Stimulated activated CD4-positive, alpha-beta T cell treated with anti-CD3 and anti-CD28 coated beads, Interleukin-2, amount 100 ng/mL, for 48 hours (primary cell): ENCODE results near the gene DNALI1.
A peak's percentile ranks its signal among the peaks of the same experiment; 100 is the strongest.
"Not testable (repeated sequence)": the region's sequence is repeated elsewhere in the genome, so short reads cannot be mapped to it uniquely, and the experiment has no call there.

Source experiments
- DNase-seq, 2 donors: peaks; one replicate each; pipeline ENCODE4 v3.0.0-alpha.2; 2020

The DNALI1 gene

DNA sequence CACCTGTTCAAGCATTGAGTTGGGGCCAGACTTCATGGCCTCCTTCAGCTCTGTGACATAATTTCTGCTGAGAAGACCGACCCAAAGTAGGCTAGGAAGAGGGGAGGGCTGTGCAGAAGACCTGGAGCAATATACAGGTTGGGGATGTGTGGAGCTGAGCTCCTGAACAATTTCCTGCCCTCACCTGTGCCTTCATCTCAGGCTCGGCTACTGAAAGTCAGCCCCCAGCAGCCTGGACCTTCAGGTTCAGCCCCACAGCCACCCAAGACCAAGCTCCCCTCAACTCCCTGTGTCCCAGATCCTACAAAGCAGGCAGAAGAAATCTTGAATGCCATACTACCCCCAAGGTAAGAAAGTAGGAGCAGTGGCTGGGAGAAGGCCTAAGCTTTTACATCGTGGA, 662 bp downstream of the DNALI1 start:
- DNase-seq = no peak

DNA sequence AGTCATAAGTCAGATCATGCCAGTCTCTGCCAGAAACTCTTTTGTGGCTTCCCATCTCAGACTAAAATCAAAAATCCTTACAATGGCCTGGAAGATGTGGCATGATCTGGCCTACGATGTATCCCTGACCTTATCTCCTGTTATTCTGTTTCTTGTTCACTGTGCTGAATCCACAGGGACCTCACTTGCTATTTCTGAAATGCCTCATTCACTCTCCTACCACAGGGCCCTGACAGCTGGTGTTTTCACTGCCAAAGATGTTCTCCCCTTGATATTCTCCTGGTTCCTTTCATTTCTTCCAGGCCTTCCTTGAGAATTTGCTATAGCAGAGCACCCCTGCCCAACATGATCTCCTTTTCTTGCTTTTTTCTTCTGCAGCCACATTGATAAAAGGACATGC, 1.7 kb downstream of the DNALI1 start:
- DNase-seq = no peak

GRCh38 chr1:37559080-37559479, 2.3 kb downstream of the DNALI1 start:
- DNase-seq = no peak

GRCh38 chr1:37559957-37560379, 3.2 kb downstream of the DNALI1 start:
- DNase-seq = not testable (repeated sequence)

- DNase-seq = no peak
Observed at GRCh38 chr1:37560401-37561132, 3.8 kb downstream of the DNALI1 start.

DNA sequence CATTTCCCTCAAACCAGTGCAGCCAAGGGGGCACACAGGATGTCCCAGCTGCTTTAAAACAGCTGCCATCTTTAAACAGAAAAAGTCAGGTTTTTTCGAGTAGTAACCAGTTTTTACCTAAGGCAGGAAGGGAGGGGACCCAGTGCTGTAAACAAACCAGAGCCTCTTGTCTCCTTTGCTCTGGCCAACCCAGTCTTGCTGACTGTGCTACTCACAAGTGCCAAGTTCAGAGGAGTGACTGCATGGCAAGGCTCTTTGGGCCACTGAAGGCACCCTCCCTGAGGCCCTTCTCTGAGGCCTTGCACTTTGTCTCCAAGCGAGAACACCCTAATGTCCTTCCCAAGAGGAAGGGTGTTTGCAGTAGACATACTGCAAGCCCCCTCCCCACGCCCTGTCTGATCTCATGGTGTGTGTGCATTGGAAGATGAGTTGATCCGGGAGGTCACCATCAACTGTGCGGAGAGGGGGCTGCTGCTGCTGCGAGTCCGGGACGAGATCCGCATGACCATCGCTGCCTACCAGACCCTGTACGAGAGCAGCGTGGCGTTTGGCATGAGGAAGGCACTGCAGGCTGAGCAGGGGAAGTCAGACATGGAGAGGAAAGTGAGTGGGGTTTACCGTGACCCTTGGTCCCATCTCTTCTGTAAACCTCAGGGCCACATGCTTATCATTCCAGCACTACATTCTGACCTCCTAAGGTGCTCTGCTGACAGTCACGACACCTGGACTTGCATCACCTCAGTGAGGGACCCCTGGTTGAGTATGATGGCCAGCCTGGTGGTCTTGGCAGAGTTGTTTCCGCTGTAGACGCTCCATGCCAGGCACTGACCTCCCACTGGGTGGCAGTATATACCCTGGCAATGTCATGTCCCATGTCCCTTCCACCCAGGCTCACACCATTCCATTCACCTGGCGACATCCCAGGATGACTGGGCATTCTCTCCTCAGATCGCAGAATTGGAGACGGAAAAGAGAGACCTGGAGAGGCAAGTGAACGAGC, 4.7 kb downstream of the DNALI1 start:
- DNase-seq = peak; percentile 23 to 24

DNA sequence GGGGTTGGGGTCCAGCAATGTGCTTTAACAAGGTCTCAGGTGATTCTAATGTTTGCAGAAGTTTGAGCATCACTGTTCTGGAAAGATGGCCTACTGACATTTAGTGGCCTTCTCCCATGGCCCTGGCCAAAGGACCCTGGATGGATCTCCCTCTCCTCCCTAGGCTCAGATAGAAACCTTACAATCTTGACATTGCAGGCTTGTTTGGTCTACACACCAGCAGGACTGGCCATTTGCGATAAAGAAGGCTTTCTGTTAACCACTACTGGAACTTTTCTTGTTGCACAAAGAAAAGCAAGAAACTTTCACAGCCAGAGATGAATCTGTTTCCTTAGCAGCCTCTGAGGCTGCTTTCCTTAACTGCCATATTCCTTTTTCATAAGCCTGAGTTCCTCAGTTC, 6.2 kb downstream of the DNALI1 start:
- no peak for DNase-seq

GRCh38 chr1:37564892-37565291, 8.2 kb downstream of the DNALI1 start:
- no peak for DNase-seq

DNA sequence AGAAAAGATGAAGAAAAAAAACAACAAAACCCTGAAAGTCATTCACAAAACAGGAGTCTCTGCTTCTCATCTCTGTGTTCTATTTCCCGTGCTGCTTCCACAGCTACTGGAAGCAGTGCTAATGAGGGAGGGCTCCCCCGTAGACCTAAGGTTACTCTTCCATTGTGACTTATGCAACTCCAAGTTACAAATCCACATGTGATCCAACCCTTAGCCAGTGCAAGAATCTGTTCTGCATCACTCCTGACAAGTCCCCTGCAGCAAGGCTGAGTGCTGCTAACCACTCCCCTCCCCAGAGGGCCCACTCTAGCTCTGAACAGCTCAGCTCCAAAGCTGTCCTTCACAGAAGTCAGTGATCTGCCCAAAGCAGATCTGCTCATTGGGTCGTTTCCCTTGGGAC, 10.3 kb downstream of the DNALI1 start:
- no peak for DNase-seq

DNA sequence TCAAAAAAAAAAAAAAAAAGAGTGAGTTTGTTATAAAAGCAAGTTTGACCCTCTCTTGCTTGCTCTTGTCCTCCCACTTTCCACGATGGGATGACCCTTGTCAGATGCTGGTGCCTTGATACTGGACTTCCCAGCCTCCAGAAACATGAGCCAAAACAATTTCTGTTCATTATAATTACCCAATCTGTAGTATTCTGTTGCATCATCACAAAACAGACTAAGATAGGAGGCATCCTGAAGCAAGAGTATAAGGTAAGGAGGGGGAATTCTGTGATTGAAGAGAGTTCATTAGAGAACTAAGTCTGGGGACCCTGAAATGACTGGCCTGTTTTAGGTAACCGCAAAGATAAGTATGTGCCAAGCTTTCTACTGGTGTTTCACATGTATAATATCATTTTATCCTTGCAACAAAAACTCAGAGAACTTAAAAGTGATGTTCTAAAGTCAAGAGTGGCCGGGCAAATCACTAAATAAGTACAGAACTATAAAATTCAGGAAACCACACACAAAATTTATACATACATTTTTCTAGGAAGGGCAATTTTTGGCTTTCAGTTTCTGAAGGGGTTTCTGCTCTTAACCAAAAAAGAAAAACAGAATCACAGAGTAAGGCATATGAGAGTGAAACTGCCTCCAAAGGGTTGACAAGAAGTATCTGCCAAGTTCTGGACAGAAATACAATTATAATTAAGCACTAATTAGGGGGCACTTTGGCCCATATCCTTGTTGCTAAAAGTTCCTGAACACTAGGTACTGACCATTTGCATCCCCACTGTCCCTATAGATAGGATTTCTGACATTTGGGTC, 14.0 kb downstream of the DNALI1 start:
- DNase-seq = no peak

GRCh38 chr1:37574834-37575480, 18.2 kb downstream of the DNALI1 start:
- DNase-seq = no peak

DNA sequence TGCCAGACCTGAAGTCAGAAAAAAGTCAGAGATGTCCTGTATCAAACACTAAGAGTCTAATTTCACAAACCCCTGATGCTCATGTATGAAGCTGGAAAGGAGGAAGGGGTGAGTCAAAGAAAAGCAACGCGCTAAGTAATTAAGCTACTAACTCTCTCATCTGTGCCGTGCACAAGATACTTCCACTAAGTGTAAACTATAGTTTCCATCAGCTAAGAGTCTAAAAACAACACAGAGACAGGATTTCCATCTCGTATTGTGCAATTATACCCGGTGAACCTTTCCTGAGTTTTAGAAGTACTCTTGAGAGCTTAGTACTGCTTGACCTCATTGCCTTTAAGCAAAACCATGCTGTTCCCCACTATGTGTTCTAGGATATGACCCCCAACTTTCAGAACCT, 19.0 kb downstream of the DNALI1 start:
- no peak for DNase-seq

GRCh38 chr1:37584544-37584943, 27.8 kb downstream of the DNALI1 start:
- DNase-seq = not testable (repeated sequence)

DNA sequence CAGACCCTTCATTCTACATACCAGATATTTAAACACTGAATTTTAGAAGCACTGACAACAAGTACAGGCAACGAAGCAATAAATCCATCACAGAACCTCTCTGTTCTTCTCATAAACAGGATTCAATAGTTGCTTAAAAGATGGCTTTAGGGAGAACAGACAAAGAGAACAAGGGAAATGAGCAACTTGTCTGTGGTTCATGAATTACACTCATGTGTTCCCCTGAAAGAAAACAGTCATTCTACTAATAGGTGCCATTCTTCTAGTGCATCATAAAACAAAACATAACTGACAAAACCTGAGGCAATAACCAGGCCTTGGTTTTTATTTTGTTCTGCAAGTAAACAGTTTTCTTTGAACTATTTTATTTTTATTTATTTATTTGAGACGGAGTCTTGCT, 32.2 kb downstream of the DNALI1 start:
- DNase-seq = no peak

- DNase-seq = no peak
Observed at GRCh38 chr1:37593726-37594125, 37.0 kb downstream of the DNALI1 start.

GRCh38 chr1:37595440-37596181, 38.9 kb downstream of the DNALI1 start, which contains the start of gene GNL2:
TSS of gene GNL2 (minus strand) at chr1:37595937. CDS start at chr1:37595822, 115 bp downstream.
- peak; percentile 94 to 95 for DNase-seq

- no peak for DNase-seq
Observed at GRCh38 chr1:37596182-37596667, 39.5 kb downstream of the DNALI1 start.

GRCh38 chr1:37599940-37600339, 43.2 kb downstream of the DNALI1 start:
- no peak for DNase-seq

DNA sequence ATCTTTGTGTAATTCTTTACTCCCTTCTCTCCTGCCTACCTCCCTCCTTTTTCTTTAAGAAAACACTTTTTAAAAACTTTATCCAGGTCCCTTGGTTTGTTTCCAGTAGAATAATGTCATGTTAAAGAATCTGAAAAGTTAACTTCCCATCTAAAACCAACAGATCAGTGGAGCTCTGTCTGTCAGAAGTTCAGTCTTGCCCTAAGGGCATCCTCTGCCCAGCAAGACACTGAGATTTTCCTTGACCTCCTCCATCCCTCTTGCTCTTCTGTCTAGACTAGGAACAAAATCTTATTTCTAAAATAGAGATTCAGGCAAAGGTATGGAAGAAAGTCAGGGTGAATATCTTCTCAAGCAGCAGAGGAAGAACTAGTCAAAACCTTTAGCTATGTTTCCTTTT, 44.7 kb downstream of the DNALI1 start:
- DNase-seq = no peak

DNA sequence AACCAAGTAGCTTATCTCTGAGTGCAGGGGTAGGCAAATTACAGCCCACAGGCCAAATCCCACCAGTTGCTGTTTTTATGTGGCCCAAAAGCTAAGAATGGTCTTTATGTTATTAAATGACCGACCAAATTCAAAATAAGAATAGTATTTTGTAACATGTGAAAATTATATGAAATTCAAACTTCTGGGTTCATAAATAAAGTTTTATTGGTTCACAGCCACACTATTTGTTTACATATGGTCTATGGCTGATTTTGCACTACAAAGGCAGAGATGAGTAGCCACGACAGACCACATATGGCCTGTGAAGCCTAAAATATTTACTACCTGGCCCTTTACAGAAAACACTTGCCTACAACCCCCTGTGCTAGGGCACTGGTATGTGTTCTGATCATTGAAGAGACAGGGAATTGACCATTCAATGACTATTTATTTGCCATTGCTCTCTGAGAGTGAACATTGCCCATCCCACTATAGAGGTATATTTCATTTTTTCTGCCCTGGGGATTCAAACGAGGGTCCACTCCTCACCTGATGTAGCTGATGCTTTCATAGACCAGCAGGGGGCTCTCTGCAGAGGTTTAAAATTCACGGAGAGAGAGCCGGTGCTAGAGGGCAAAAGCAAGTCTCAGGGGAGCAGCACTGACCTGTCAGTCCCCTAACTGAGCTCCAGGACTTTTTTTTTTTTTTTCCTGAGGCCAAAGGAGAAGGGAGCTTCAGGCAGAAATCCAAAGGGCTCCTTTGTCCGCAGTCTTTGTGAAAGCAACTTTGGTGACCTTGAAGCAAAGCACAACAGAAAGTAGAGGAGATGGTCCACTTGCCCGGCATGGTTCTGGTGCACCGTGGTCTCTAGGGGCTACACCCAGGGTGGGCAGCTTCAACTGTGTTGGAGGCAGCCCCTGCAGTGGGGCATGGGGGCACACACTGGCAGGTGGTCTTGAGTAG, 46.3 kb downstream of the DNALI1 start:
- DNase-seq = peak in 1 of 2 donors; percentile 7
